Heart right ventricle (tissue), 16 donors: ENCODE measurements around the gene RALY. TPM values are rescaled to one million over a fixed set of nuclear protein-coding genes. Genes with fewer than 3 reads are reported as not detected.
A peak's percentile ranks its signal among the peaks of the same experiment; 100 is the strongest.

Source experiments
- ATAC-seq, 8 donors: fragments of 200-7000 bp; cut with Tn5 transposase; one replicate each; pipeline ENCODE4 v1.9.1; 2020; ENCODE audit warnings: mild to moderate bottlenecking in 8 of 8, moderate library complexity in 8 of 8, moderate number of reproducible peaks in 1 of 8
- DNase-seq, 2 donors: peaks; one replicate each; pipeline ENCODE4 v3.0.0-alpha.2; 2020
- H3K27ac ChIP-seq, 10 donors: fragments of 200-600 bp; sonication (generic) in 2 of 10; one replicate each; pipeline versions ENCODE4 v1.5.0 to v1.8.0; 2020 to 2022; ENCODE audit warnings: mild to moderate bottlenecking in 3 of 10
- H3K27me3 ChIP-seq, 7 donors: fragments of 200-600 bp; one replicate each; pipeline ENCODE4 v1.8.0; 2021 to 2022; ENCODE audit warnings: mild to moderate bottlenecking in 2 of 7
- H3K36me3 ChIP-seq, 9 donors: fragments of 200-600 bp; sonication (generic) in 1 of 9; one replicate each; pipeline versions ENCODE4 v1.5.0 to v1.8.0; 2020 to 2022; ENCODE audit warnings: mild to moderate bottlenecking in 2 of 9
- H3K4me1 ChIP-seq, 9 donors: fragments of 200-600 bp; sonication (generic) in 1 of 9; one replicate each; pipeline versions ENCODE4 v1.5.0 to v1.8.0; 2020 to 2022; ENCODE audit warnings: mild to moderate bottlenecking in 4 of 9
- H3K4me3 ChIP-seq, 10 donors: fragments of 200-600 bp; sonication (generic) in 2 of 10; one replicate each; pipeline versions ENCODE4 v1.5.0 to v1.8.0; 2020 to 2022; ENCODE audit warnings: mild to moderate bottlenecking in 7 of 10, moderate library complexity in 2 of 10
- H3K9me3 ChIP-seq, 11 donors: fragments of 200-600 bp in 10 of 11; sonication (generic) in 2 of 11; one replicate each; pipeline versions ENCODE4 v1.5.0 to v1.8.0; 2013 to 2022; ENCODE audit warnings: mild to moderate bottlenecking in 2 of 11, control low read depth in 1 of 11, moderate library complexity in 1 of 11
- CTCF ChIP-seq, 9 donors: fragments of 200-600 bp; sonication (generic) in 2 of 9; IDR thresholded peaks; one replicate each; pipeline versions ENCODE4 v1.5.0 to v1.8.0; 2021 to 2022; ENCODE audit warnings: antibody characterized with exemption in 9 of 9, mild to moderate bottlenecking in 5 of 9, moderate library complexity in 1 of 9
- WGBS, 2 donors: extraction: QIAGEN DNeasy Blood & Tissue Kit; methylation state at CpG; one replicate each; pipeline ENCODE4 v1.1.7; 2013; ENCODE audit warnings: inconsistent platforms in 1 of 2; 5-methylcytosine and 5-hydroxymethylcytosine counted together
- intact Hi-C, 10 donors: fragments of 100-400 bp; cut with DNase I; formaldehyde crosslinking; loops; one replicate each; pipeline versions ENCODE4 v1.11.1 to v1.14.2; 2022
- polyA plus RNA-seq, 2 donors: library from polyadenylated mRNA; stranded (reverse); fragments of 200-250 nt; gene quantifications; one replicate each; pipeline ENCODE4 v1.2.3, GENCODE V29; 2013
- total RNA-seq, 10 donors: library from RNA; stranded (reverse); fragmentation: NEBNext Ultra II Directional in 3 of 10; extraction: Animal tissue kit (Norgen Biotek cat#: 25700) in 3 of 10; gene quantifications; one replicate each; pipeline versions ENCODE4 v1.2.1 to v1.2.4, GENCODE V29; 2021 to 2023
- donor health status: Arrhythmogenic right ventricular cardiomyopathy.
- donor health status: ischemic (EF 13 %, LVEDD 7.1; RV severe dilation, severe dysfunction).
- donor health status: healthy with polysubstance abuse.
- donor health status: DM: no; HTN: yes; CAD: no.
- donor health status: DM: no; HTN: no; CAD: no.
- donor health status: ischemic (EF 25% LVEDD 6.9; RV normal size, moderate dysfunction).
- donor health status: ischemic (EF 25% LVEDD 5.7; RV mildly dilated, moderate dysfunction).
- donor health status: healthy.
- donor health status: DM: yes; HTN: yes; CAD: no.
- donor health status: Ischemic cardiomyopathy.
- donor health status: ischemic (EF 35%, LVEDD 5.7; RV mildly dilated, moderate dysfunction).
- donor health status: nonischemic (EF 11% LVEDD 7.7; RV severe dilation, severe dysfunction).
- donor health status: DM: yes; HTN: yes; CAD: no.
- donor health status: PGD.
- donor health status: ischemic (EF 29% LVEDD 5.4; RV normal size, mild dysfunction).
- donor health status: nonischemic (EF 23%, LVEDD 6.1; RV moderate dilation, normal function).

The RALY gene
- total and polyA plus RNA-seq, 12 donors, result 84.3 to 234 (median 104) TPM

GRCh38 chr20:33947709-33948295 is 45.9 kb upstream of the RALY start:
- WGBS, 2 donors, result 45 to 49% methylated on average over 2 of the region's 2 CpGs

GRCh38 chr20:33948480-33948879 is 45.2 kb upstream of the RALY start:
- no peak for TF ChIP-seq CTCF (IDR thresholded peaks at IDR 0.05)
- ATAC-seq, result no peak

More at GRCh38 chr20:33947709-33948295, 45.9 kb upstream of the RALY start:
- Histone ChIP-seq H3K27ac (no peak overlapping the region), H3K36me3 (no peaks in the 10 kb centered on the region), H3K9me3 (peaks cover 0 to 29% (median 15%) of the 10 kb centered on the region in 11 donors), H3K27me3 (no peaks in the 10 kb centered on the region), H3K4me1 (no peaks in the 10 kb centered on the region), H3K4me3 (no peak overlapping the region)
- TF ChIP-seq CTCF (IDR thresholded peaks at IDR 0.05), result peak; percentile 11 to 56 (median 47)
- intact Hi-C loops, result loop anchor here in 1 of 10 donors (10.0 kb wide), 1 partner anchor 127 kb away; no protein-coding TSS in a partner anchor
- ATAC-seq (no peak), DNase-seq (no peak)

GRCh38 chr20:33951171-33951570 is 42.5 kb upstream of the RALY start:
- intact Hi-C loops, result no loop called here
- Histone ChIP-seq H3K4me1 (no peaks in the 10 kb centered on the region), H3K9me3 (peaks cover 0 to 29% (median 15%) of the 10 kb centered on the region in 11 donors), H3K36me3 (no peaks in the 10 kb centered on the region), H3K4me3 (no peak overlapping the region), H3K27ac (no peak overlapping the region), H3K27me3 (no peaks in the 10 kb centered on the region)
- no peak for DNase-seq
- ATAC-seq, result no peak
- TF ChIP-seq CTCF (IDR thresholded peaks at IDR 0.05), result no peak

More at GRCh38 chr20:33948480-33948879, 45.2 kb upstream of the RALY start:
- no peak overlapping the region for H3K4me3 ChIP-seq
- intact Hi-C loops, result loop anchor here in 1 of 10 donors (10.0 kb wide), 1 partner anchor 126 kb away; no protein-coding TSS in a partner anchor
- no peaks in the 10 kb centered on the region for H3K36me3 ChIP-seq
- no peak for DNase-seq
- no peak overlapping the region for H3K27ac ChIP-seq
- H3K4me1 ChIP-seq, result no peaks in the 10 kb centered on the region
- 93 to 95% methylated on average over 2 of the region's 2 CpGs for WGBS, 2 donors
- H3K9me3 ChIP-seq, result peaks cover 0 to 29% (median 15%) of the 10 kb centered on the region in 11 donors
- H3K27me3 ChIP-seq, result no peaks in the 10 kb centered on the region

- Histone ChIP-seq H3K36me3 (no peaks in the 10 kb centered on the region), H3K4me3 (no peak overlapping the region), H3K27me3 (no peaks in the 10 kb centered on the region), H3K9me3 (peaks cover 0 to 6% (median 0%) of the 10 kb centered on the region in 11 donors), H3K27ac (no peak overlapping the region), H3K4me1 (no peaks in the 10 kb centered on the region)
- DNase-seq (no peak), ATAC-seq (no peak)
- TF ChIP-seq CTCF (IDR thresholded peaks at IDR 0.05), result no peak
- intact Hi-C loops, result loop anchor here in 1 of 10 donors (1.0 kb wide), 1 partner anchor 18 kb away; no protein-coding TSS in a partner anchor
- 84 to 85% methylated on average over 4 of the region's 4 CpGs for WGBS, 2 donors
Measured at GRCh38 chr20:33954504-33954903, 39.2 kb upstream of the RALY start.
